IPS DF 6.9 (cell line): ENCODE measurements around the gene ABHD17B.
A peak's percentile ranks its signal among the peaks of the same experiment; 100 is the strongest.
"Not testable (repeated sequence)": the region's sequence is repeated elsewhere in the genome, so short reads cannot be mapped to it uniquely, and the experiment has no call there.

Experiments used
- DNase-seq: peaks from one replicate; pipeline ENCODE4 v3.0.0-alpha.2; 2013; ENCODE audit warnings: low read depth, low spot score
- H3K27ac ChIP-seq: one replicate; pipeline ENCODE4 v1.5.1; 2013; ENCODE audit warnings: low read length, control low read depth
- H3K27me3 ChIP-seq: 2 replicates; pipeline ENCODE4 v1.6.1; 2013; ENCODE audit warnings: mild to moderate bottlenecking, low read length; ENCODE audit not compliant: control insufficient read depth, insufficient read depth
- H3K36me3 ChIP-seq: 2 replicates; pipeline ENCODE4 v1.6.1; 2013; ENCODE audit warnings: low read length; ENCODE audit not compliant: control insufficient read depth, insufficient read depth
- H3K4me1 ChIP-seq: 2 replicates; pipeline ENCODE4 v1.6.1; 2013; ENCODE audit warnings: low read length; ENCODE audit not compliant: control insufficient read depth, insufficient read depth
- H3K4me3 ChIP-seq: 2 replicates; pipeline ENCODE4 v1.5.1; 2013; ENCODE audit warnings: mild to moderate bottlenecking, low read length
- H3K9me3 ChIP-seq: 2 replicates; pipeline ENCODE4 v1.6.1; 2013; ENCODE audit warnings: low read length, inconsistent platforms; ENCODE audit not compliant: control insufficient read depth, insufficient read depth
- WGBS: extraction: QIAGEN DNeasy Blood & Tissue Kit; methylation state at CpG from one replicate; pipeline ENCODE4 v1.1.7; 2013; ENCODE audit warnings: mixed read lengths, missing lambda C conversion rate; ENCODE audit not compliant: insufficient read length, insufficient coverage; 5-methylcytosine and 5-hydroxymethylcytosine counted together

The ABHD17B gene

DNA sequence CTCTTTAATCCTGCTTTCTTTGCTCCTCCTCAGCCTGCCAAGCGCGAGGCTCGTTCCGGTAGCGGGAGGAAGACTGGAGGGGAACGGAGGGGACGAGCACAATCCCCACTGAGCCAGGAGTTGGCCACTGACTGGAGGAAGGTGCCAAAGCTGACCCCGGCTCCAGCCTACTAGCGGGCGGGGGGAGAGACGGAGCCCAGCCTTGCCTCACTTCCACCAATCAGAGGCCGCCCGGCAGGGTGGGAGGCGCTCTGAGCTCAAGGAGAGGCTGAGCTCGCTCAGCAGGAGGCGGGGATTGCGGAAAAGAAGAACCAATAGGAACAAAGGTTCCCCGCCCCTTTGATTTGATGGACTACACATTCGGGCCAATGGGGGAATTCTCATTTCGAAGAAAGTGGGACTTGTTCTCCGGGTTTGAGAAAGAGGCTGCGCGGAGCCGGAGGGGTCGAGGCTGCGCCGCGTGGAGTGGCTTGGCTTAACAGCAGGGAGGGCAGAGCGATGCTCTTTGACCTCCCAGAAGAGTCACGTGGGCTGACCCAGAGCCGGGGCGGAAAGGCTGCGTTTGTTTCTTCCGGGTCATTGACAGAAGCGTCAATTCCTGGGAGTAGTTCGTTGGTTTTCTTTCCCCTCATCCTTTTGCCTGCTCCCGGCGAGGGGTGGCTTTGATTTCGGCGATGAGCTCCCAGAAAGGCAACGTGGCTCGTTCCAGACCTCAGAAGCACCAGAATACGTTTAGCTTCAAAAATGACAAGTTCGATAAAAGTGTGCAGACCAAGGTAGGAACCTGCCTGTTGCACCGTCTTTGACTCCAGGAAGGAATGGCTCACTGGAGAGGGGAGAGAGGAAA, at the start of gene ABHD17B, which contains the start of gene C9orf85:
Gene ABHD17B (minus strand): TSS at position 133 of the 847 bp plus-strand sequence. CDS start 36,113 bp downstream, outside the sequence.
Gene C9orf85 (plus strand): TSS at position 579 of the 847 bp plus-strand sequence. CDS start 96 bp downstream, at position 675.
- no peaks in the 10 kb centered on the region for H3K27me3 ChIP-seq
- H3K27ac ChIP-seq, result no peak within 1 kb of the TSS
- H3K4me3 ChIP-seq, result peak within 1 kb of the TSS; percentile 82
- no CpG with 5 or more reads among the region's 45 CpGs for WGBS
- H3K9me3 ChIP-seq, result no peaks in the 10 kb centered on the region
- peak; percentile 98 for DNase-seq
- H3K36me3 ChIP-seq, result no peaks in the 10 kb centered on the region; the same call in 1 of the 2 replicates
- no peaks in the 10 kb centered on the region for H3K4me1 ChIP-seq

DNA sequence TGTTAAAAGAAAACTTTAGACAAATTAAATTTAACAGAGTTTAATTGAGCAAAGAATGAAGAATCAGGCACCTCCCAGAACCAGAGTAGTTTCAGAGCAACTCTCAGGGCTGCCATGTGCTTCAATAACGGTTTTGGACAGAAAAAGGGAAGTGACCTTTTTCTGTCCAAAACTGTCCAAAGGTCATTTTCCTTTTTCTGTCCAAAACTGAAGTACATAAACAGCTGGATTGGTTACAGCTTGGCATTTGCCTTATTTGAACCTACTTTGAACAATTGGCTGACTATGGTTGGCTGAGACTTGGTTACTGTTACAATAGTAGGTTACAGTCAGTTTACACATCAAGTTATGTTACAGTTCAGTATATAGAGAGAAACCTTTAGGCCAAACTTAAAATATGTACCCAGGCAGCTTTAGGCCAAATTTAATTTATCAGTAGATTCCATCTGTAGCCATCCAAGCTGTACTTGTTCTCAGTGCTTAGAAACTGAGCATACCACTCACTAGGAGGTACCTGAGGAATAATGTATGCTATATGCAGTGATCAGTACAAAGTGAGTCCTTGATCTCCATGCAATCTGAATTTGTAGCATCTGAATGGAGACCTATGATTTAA, 44.4 kb upstream of the ABHD17B start:
- Histone ChIP-seq H3K9me3 (no peaks in the 10 kb centered on the region), H3K4me3 (no peak overlapping the region), H3K4me1 (peaks cover 4% of the 10 kb centered on the region), H3K36me3 (no peaks in the 10 kb centered on the region), H3K27ac (no peak overlapping the region), H3K27me3 (no peaks in the 10 kb centered on the region)
- no peak for DNase-seq
- no CpG with 5 or more reads among the region's 1 CpG for WGBS

DNA sequence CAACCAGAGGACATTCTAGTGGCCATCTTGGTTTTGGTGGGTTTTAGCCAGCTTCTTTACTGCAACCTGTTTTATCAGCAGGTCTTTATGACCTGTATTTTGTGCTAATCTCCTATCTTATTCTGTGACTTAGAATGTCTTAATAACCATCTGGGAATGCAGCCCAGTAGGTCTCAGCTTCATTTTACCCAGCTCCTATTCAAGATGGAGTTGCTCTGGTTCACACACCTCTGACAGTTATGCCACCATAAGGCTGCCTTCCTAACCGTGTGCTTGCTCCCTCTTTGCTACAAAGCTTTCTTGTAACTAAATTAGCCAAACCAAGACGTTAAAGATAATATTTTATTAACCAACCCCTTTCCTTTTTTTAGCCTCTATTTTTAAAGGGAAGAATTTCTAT, 43.7 kb upstream of the ABHD17B start:
- not testable (repeated sequence) for H3K4me3 ChIP-seq, H3K36me3 ChIP-seq, H3K9me3 ChIP-seq, H3K27me3 ChIP-seq, H3K4me1 ChIP-seq, DNase-seq, H3K27ac ChIP-seq
- WGBS, result no CpG with 5 or more reads among the region's 2 CpGs

DNA sequence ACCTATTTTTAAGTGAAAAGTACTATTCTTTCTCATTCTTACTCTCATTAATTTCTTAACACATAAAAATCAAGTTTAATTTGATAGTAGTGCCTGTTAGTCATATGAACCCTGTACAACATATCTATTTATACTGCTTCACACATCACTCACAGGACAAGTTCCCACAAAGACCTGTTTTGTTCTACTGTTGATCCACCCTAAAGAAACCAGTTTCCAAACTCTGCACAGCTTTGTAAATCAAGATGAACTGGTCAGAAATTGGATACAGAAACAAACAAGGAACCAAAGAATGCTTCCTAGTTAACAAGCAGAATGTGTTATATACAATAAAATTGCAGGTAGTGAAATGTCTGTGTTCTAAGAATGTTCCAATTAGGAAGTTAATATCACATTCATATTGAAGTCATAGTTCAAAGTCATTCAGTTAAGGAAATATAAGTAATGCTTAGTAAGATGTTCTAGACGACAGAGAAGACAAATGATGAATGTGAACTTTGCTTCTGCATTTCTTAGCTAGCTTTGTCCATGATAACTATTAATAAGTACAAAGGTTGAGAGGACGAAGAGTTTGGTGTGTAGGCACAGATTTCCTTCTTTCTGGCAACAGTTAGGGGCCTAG, 33.9 kb upstream of the ABHD17B start:
- H3K4me1 ChIP-seq, result no peaks in the 10 kb centered on the region
- H3K36me3 ChIP-seq, result no peaks in the 10 kb centered on the region; the same call in 1 of the 2 replicates
- DNase-seq, result no peak
- no CpG with 5 or more reads among the region's 2 CpGs for WGBS
- H3K9me3 ChIP-seq, result no peaks in the 10 kb centered on the region
- H3K27ac ChIP-seq, result no peak overlapping the region
- H3K4me3 ChIP-seq, result no peak overlapping the region
- H3K27me3 ChIP-seq, result no peaks in the 10 kb centered on the region

DNA sequence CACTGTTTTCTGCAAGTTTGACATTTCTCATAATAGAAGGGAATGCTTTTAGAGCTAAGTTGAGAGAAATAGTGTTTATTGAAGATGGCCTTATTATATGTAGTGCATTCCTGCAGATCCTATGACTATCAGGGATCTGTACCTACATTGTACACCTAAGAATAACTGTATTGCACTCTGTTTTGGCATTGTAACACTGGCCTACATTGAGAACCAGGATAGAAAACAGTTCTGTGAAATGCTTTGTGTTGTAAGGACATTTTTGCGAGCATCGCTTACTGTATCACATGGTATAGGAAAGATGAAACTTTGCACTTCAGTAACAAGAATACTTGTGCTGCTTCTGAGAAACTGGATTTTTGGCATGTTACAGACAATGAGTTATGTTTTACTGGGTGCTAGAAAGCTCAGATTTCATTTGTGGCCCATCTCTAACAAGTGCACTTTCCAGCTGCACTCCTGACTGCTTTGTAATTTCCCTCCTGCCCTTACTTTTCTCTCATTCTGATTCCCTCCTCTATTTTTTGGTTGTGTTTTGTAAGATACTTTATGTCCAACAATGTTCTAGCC, 31.1 kb upstream of the ABHD17B start:
- H3K4me1 ChIP-seq, result no peaks in the 10 kb centered on the region
- no peaks in the 10 kb centered on the region for H3K36me3 ChIP-seq
- no peak overlapping the region for H3K27ac ChIP-seq
- H3K9me3 ChIP-seq, result no peaks in the 10 kb centered on the region
- no CpG with 5 or more reads among the region's 2 CpGs for WGBS
- H3K4me3 ChIP-seq, result no peak overlapping the region
- no peak for DNase-seq
- no peaks in the 10 kb centered on the region for H3K27me3 ChIP-seq

DNA sequence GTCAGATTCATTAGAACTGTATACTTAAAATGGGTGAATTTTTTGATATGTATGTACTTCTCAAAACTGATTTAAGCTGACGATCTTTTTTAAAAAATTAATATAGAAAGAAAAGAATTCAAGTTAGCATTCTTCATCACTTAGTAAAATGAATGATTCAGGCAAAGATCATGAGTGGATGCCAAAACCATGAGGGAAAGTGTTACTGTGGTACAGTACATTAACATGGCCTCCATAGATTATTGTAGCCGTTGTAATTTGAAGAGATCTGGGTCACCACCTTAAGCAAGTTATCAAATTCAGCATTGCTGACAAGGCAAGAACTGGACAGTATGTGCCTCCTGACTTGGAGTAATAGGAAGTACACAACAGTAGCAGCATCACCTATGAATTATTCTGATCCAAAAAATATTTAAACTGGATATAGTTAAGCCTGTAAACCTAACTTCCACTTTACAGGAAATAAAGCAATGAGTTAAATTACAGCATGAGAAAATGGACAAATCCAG, 30.1 kb upstream of the ABHD17B start:
- no CpG with 5 or more reads among the region's 2 CpGs for WGBS
- H3K27ac ChIP-seq, result no peak overlapping the region
- H3K9me3 ChIP-seq, result no peaks in the 10 kb centered on the region
- DNase-seq, result no peak
- no peaks in the 10 kb centered on the region for H3K4me1 ChIP-seq
- no peaks in the 10 kb centered on the region for H3K27me3 ChIP-seq
- H3K4me3 ChIP-seq, result no peak overlapping the region
- H3K36me3 ChIP-seq, result no peaks in the 10 kb centered on the region

DNA sequence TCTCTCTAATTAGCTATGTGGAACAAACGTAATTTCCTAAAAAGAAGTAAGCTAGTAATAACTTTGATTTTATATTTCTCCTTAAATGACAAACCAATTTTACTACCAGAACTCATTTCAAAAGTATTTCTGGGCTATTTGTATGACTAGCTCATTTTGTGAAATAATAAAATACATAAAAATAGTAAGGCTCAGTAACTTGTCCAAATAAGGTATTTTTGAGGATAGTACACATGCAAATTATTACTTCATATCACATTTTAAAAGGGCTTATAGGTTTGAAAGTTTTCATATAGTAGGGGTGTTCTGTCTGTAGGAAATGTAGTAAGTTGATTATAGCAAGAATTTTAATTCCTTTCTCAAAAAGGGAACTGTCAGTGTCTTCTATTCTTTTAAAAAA, 26.9 kb upstream of the ABHD17B start:
- H3K4me1 ChIP-seq, result no peaks in the 10 kb centered on the region
- no peaks in the 10 kb centered on the region for H3K27me3 ChIP-seq
- H3K9me3 ChIP-seq, result no peaks in the 10 kb centered on the region
- DNase-seq, result no peak
- H3K36me3 ChIP-seq, result no peaks in the 10 kb centered on the region
- H3K27ac ChIP-seq, result no peak overlapping the region
- no peak overlapping the region for H3K4me3 ChIP-seq
- no CpG with 5 or more reads among the region's 1 CpG for WGBS

DNA sequence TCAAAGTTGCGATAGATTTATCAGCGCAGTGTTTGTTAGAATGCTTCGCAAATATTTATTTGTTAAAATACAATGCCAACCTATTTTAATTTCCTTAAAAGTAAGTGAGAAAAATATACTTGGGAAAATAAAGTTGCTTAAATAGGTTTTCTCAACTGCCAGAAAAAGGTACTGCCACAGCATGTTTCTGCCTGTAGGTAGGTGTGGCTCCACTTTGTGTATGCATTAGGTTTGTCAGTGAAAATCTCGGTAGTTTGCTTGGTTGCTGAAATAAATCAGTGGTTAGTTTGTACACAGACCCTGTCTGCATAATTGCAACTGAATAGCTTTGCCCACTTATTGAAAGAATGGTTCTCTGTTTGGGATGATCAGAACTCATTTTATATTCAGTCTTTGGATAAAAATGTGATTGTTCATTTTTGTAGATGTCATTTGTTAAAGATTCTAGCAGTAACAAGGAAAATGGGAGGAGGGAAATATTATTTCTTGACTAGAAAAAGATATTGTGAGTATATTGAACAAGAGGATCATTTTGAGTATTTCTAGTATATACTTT, 26.2 kb upstream of the ABHD17B start:
- WGBS, result no CpG with 5 or more reads among the region's 4 CpGs
- Histone ChIP-seq H3K27ac (no peak overlapping the region), H3K4me1 (no peaks in the 10 kb centered on the region), H3K27me3 (no peaks in the 10 kb centered on the region), H3K4me3 (no peak overlapping the region), H3K36me3 (no peaks in the 10 kb centered on the region), H3K9me3 (no peaks in the 10 kb centered on the region)
- DNase-seq, result no peak

DNA sequence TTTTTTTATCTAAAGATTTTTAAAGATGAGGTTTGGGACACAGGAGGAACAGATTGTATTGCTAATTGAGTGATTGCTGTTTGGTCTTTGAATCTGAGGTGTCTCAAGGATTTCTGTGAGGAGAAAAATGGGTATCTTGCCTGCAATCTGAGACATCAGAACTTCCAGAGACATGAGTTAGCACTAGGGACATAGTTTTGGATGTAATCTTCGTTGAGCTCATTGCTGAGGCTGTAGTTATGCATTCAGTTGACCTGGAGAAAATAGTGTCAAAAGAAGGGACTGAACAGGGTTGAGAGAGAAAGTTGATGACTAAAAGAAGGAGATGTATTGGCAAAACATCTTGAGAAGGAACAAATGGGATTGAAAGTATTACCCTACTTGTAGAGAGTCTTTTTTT, 25.1 kb upstream of the ABHD17B start:
- no peaks in the 10 kb centered on the region for H3K4me1 ChIP-seq
- H3K4me3 ChIP-seq, result no peak overlapping the region
- H3K9me3 ChIP-seq, result no peaks in the 10 kb centered on the region
- no peak for DNase-seq
- no peaks in the 10 kb centered on the region; the same call in 1 of the 2 replicates for H3K36me3 ChIP-seq
- H3K27me3 ChIP-seq, result no peaks in the 10 kb centered on the region
- no CpG with 5 or more reads among the region's 1 CpG for WGBS
- H3K27ac ChIP-seq, result no peak overlapping the region

DNA sequence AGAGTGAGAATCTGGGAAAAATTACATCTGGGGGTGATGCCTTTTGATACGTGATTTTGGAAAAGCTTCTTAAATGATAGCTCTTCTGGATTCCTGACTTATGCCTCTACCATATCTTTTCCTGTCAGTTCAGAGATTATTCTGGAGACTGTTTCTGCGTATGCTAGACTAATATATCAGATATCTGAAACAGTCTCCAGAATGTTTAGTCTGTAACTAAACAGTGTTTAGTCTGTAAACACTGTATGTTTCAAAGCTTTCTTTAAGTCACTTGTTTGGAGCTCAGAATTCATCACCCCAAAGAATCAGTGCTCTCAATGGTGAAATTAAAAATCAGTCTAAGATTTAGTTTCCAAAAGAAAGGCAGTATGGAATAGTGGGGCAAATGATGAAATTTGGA, 20.2 kb upstream of the ABHD17B start:
- H3K27ac ChIP-seq, result no peak overlapping the region
- no CpG with 5 or more reads among the region's 2 CpGs for WGBS
- no peak overlapping the region for H3K4me3 ChIP-seq
- no peaks in the 10 kb centered on the region for H3K9me3 ChIP-seq
- H3K4me1 ChIP-seq, result no peaks in the 10 kb centered on the region
- DNase-seq, result no peak
- H3K36me3 ChIP-seq, result no peaks in the 10 kb centered on the region; the same call in 1 of the 2 replicates
- H3K27me3 ChIP-seq, result no peaks in the 10 kb centered on the region
